Chondrocyte (in vitro differentiated cells): ENCODE results near the gene SDF2L1. TPM values are rescaled to one million over a fixed set of nuclear protein-coding genes. Genes with fewer than 3 reads are reported as not detected.

ENCODE experiments used
- DNase-seq: peaks from one replicate; pipeline ENCODE4 v3.0.0; 2021; ENCODE audit warnings: mixed read lengths, low spot score
- H3K27ac Mint-ChIP-seq: one replicate; pipeline ENCODE4 v1.8.0; 2021; ENCODE audit warnings: mild to moderate bottlenecking, moderate library complexity, mixed read lengths; ENCODE audit not compliant: unreplicated experiment
- H3K27me3 Mint-ChIP-seq: 2 replicates; pipeline ENCODE4 v1.8.0; 2021; ENCODE audit warnings: low read depth, mixed read lengths
- H3K36me3 Mint-ChIP-seq: 2 replicates; pipeline ENCODE4 v1.8.0; 2021; ENCODE audit warnings: low read depth, mixed read lengths
- H3K4me1 Mint-ChIP-seq: 2 replicates; pipeline ENCODE4 v1.8.0; 2021; ENCODE audit warnings: low read depth, mild to moderate bottlenecking, mixed read lengths
- H3K4me3 Mint-ChIP-seq: one replicate; pipeline ENCODE4 v1.8.0; 2021; ENCODE audit warnings: mild to moderate bottlenecking, moderate library complexity, mixed read lengths; ENCODE audit not compliant: unreplicated experiment
- H3K9me3 Mint-ChIP-seq: 2 replicates; pipeline ENCODE4 v1.8.0; 2021; ENCODE audit warnings: low read depth, mixed read lengths
- CTCF ChIP-seq: fragments of 200-600 bp; sonication (generic); IDR thresholded peaks from 2 replicates; pipeline ENCODE4 v1.5.0; 2021; ENCODE audit warnings: antibody characterized with exemption, mild to moderate bottlenecking, moderate library complexity
- total RNA-seq: library from RNA; stranded (reverse); gene quantifications from 3 replicates; pipeline ENCODE4 v1.2.1, GENCODE V29; 2021

Gene SDF2L1
- total RNA-seq, 1 donor from 2014 or later, result 26.0 TPM

- Mint-ChIP-seq H3K4me1 (peaks cover 19% of the 10 kb centered on the region), H3K36me3 (peaks cover 1% of the 10 kb centered on the region), H3K27me3 (no peaks in the 10 kb centered on the region), H3K4me3 (peak overlapping the region; percentile 89), H3K9me3 (no peaks in the 10 kb centered on the region), H3K27ac (peak overlapping the region; percentile 82)
- no peak for DNase-seq
- no peak for TF ChIP-seq CTCF
Observed at GRCh38 chr22:21650823-21651520, 8.9 kb downstream of the SDF2L1 start.

GRCh38 chr22:21651521-21652009 is 9.5 kb downstream of the SDF2L1 start:
- Mint-ChIP-seq H3K27me3 (no peaks in the 10 kb centered on the region), H3K27ac (peak overlapping the region; percentile 82), H3K4me1 (peaks cover 19% of the 10 kb centered on the region), H3K9me3 (no peaks in the 10 kb centered on the region), H3K36me3 (peaks cover 1% of the 10 kb centered on the region), H3K4me3 (peak overlapping the region; percentile 89)
- DNase-seq, result no peak
- TF ChIP-seq CTCF, result no peak

GRCh38 chr22:21652010-21652546 is 10.0 kb downstream of the SDF2L1 start:
- H3K27me3 Mint-ChIP-seq, result no peaks in the 10 kb centered on the region
- peaks cover 21% of the 10 kb centered on the region for H3K4me1 Mint-ChIP-seq
- H3K9me3 Mint-ChIP-seq, result no peaks in the 10 kb centered on the region
- H3K4me3 Mint-ChIP-seq, result peak overlapping the region; percentile 89
- TF ChIP-seq CTCF, result no peak
- DNase-seq, result peak; percentile 95
- peak overlapping the region; percentile 82 for H3K27ac Mint-ChIP-seq
- peaks cover 1% of the 10 kb centered on the region for H3K36me3 Mint-ChIP-seq

GRCh38 chr22:21652547-21653545 is 10.7 kb downstream of the SDF2L1 start:
- no peak for DNase-seq
- Mint-ChIP-seq H3K4me1 (peaks cover 22% of the 10 kb centered on the region), H3K4me3 (peak overlapping the region; percentile 89), H3K9me3 (no peaks in the 10 kb centered on the region), H3K36me3 (peaks cover 1% of the 10 kb centered on the region), H3K27me3 (no peaks in the 10 kb centered on the region), H3K27ac (no peak overlapping the region)
- peak; percentile 12 for TF ChIP-seq CTCF

- Mint-ChIP-seq H3K9me3 (no peaks in the 10 kb centered on the region), H3K27me3 (no peaks in the 10 kb centered on the region), H3K4me3 (peak overlapping the region; percentile 67), H3K27ac (no peak overlapping the region), H3K4me1 (peaks cover 13% of the 10 kb centered on the region), H3K36me3 (no peaks in the 10 kb centered on the region)
- no peak for TF ChIP-seq CTCF
- no peak for DNase-seq
Observed at GRCh38 chr22:21657020-21657359, 14.9 kb downstream of the SDF2L1 start.
